Nephron progenitor cell (in vitro differentiated cells): Measurements from ENCODE around the gene MAN1C1.

Source experiments
- DNase-seq: peaks from one replicate; pipeline ENCODE4 v3.0.0; 2021
- H3K27ac Mint-ChIP-seq: 2 replicates; pipeline ENCODE4 v1.8.0; 2021; ENCODE audit warnings: mild to moderate bottlenecking, moderate library complexity, mixed read lengths
- H3K27me3 Mint-ChIP-seq: 2 replicates; pipeline ENCODE4 v1.8.0; 2021; ENCODE audit warnings: mild to moderate bottlenecking, low read depth, mixed read lengths; ENCODE audit not compliant: poor library complexity
- H3K36me3 Mint-ChIP-seq: 2 replicates; pipeline ENCODE4 v1.8.0; 2021; ENCODE audit warnings: low read depth, mixed read lengths
- H3K4me1 Mint-ChIP-seq: 2 replicates; pipeline ENCODE4 v1.8.0; 2021; ENCODE audit warnings: mixed read lengths
- H3K4me3 Mint-ChIP-seq: 2 replicates; pipeline ENCODE4 v1.8.0; 2021; ENCODE audit warnings: mild to moderate bottlenecking, moderate library complexity, mixed read lengths
- H3K9me3 Mint-ChIP-seq: 2 replicates; pipeline ENCODE4 v1.8.0; 2021; ENCODE audit warnings: mild to moderate bottlenecking, moderate library complexity, mixed read lengths
- CTCF ChIP-seq: fragments of 200-600 bp; sonication (generic); IDR thresholded peaks from 2 replicates; pipeline ENCODE4 v1.5.0; 2021; ENCODE audit warnings: antibody characterized with exemption

MAN1C1 gene

GRCh38 chr1:25786887-25787759 lies 170.5 kb downstream of the MAN1C1 start:
- H3K9me3 Mint-ChIP-seq = no peaks in the 10 kb centered on the region
- H3K4me1 Mint-ChIP-seq = peaks cover 75% of the 10 kb centered on the region
- no peak overlapping the region for H3K4me3 Mint-ChIP-seq
- no peaks in the 10 kb centered on the region for H3K36me3 Mint-ChIP-seq
- no peak overlapping the region for H3K27ac Mint-ChIP-seq
- DNase-seq = no peak
- TF ChIP-seq CTCF = no peak
- peaks cover 28% of the 10 kb centered on the region for H3K27me3 Mint-ChIP-seq

GRCh38 chr1:25787760-25788166 lies 171.2 kb downstream of the MAN1C1 start:
- Mint-ChIP-seq H3K36me3 (no peaks in the 10 kb centered on the region), H3K4me3 (no peak overlapping the region), H3K9me3 (no peaks in the 10 kb centered on the region), H3K27me3 (peaks cover 25% of the 10 kb centered on the region), H3K4me1 (peaks cover 71% of the 10 kb centered on the region), H3K27ac (no peak overlapping the region)
- TF ChIP-seq CTCF = no peak
- no peak for DNase-seq

- H3K9me3 Mint-ChIP-seq = no peaks in the 10 kb centered on the region
- no peak overlapping the region for H3K27ac Mint-ChIP-seq
- H3K4me3 Mint-ChIP-seq = no peak overlapping the region
- TF ChIP-seq CTCF = no peak
- H3K36me3 Mint-ChIP-seq = no peaks in the 10 kb centered on the region
- peaks cover 63% of the 10 kb centered on the region for H3K4me1 Mint-ChIP-seq
- H3K27me3 Mint-ChIP-seq = peaks cover 33% of the 10 kb centered on the region
- no peak for DNase-seq
Observed at GRCh38 chr1:25790472-25790871, 173.9 kb downstream of the MAN1C1 start.

- TF ChIP-seq CTCF = no peak
- DNase-seq = no peak
- H3K27me3 Mint-ChIP-seq = peaks cover 36% of the 10 kb centered on the region
- no peak overlapping the region for H3K27ac Mint-ChIP-seq
- no peaks in the 10 kb centered on the region for H3K36me3 Mint-ChIP-seq
- no peak overlapping the region for H3K4me3 Mint-ChIP-seq
- H3K9me3 Mint-ChIP-seq = no peaks in the 10 kb centered on the region
- peaks cover 59% of the 10 kb centered on the region for H3K4me1 Mint-ChIP-seq
Observed at GRCh38 chr1:25792115-25792514, 175.5 kb downstream of the MAN1C1 start.

GRCh38 chr1:25793585-25794170 lies 177.1 kb downstream of the MAN1C1 start:
- no peaks in the 10 kb centered on the region for H3K9me3 Mint-ChIP-seq
- peaks cover 67% of the 10 kb centered on the region for H3K4me1 Mint-ChIP-seq
- H3K27ac Mint-ChIP-seq = no peak overlapping the region
- peaks cover 43% of the 10 kb centered on the region for H3K27me3 Mint-ChIP-seq
- DNase-seq = no peak
- H3K4me3 Mint-ChIP-seq = no peak overlapping the region
- H3K36me3 Mint-ChIP-seq = no peaks in the 10 kb centered on the region
- no peak for TF ChIP-seq CTCF

- Mint-ChIP-seq H3K4me3 (no peak overlapping the region), H3K36me3 (no peaks in the 10 kb centered on the region), H3K9me3 (no peaks in the 10 kb centered on the region), H3K27me3 (peaks cover 43% of the 10 kb centered on the region), H3K4me1 (peaks cover 69% of the 10 kb centered on the region), H3K27ac (no peak overlapping the region)
- no peak for DNase-seq
- TF ChIP-seq CTCF = no peak
Observed at GRCh38 chr1:25794325-25794724, 177.7 kb downstream of the MAN1C1 start.
